Naive thymus-derived CD4-positive, alpha-beta T cell (primary cell): Measurements from ENCODE around the gene LNX1. TPM values are rescaled to one million over a fixed set of nuclear protein-coding genes. Genes with fewer than 3 reads are reported as not detected.

Experiments
- ATAC-seq: fragments of 150-1000 bp; cut with Tn5 transposase; 2 replicates; pipeline ENCODE4 v1.10.0; 2021; ENCODE audit warnings: mild to moderate bottlenecking, moderate library complexity
- CTCF ChIA-PET: fragments of 350-600 bp; sonication (Branson Sonifier 250); formaldehyde crosslinking; loops from one replicate; lab custom pipeline; 2021; ENCODE audit warnings: antibody characterized with exemption; lab: Charles Lee
- POLR2A ChIA-PET: fragments of 350-600 bp; sonication (Branson Sonifier 250); formaldehyde crosslinking; loops from one replicate; lab custom pipeline; 2021; ENCODE audit warnings: antibody characterized with exemption, inconsistent platforms; lab: Charles Lee
- DNase-seq, 9 donors: peaks; one replicate each; pipeline versions ENCODE4 v3.0.0 to v3.0.0-alpha.2; 2020 to 2022; ENCODE audit warnings: mixed read lengths in 1 of 9
- H3K27ac ChIP-seq: one replicate; pipeline ENCODE4 v1.7.0; 2013; ENCODE audit warnings: mild to moderate bottlenecking, low read depth, low read length, moderate library complexity
- H3K27me3 ChIP-seq, 2 donors: one replicate each; pipeline ENCODE4 v1.7.0; 2013; ENCODE audit warnings: low read length in 2 of 2, mild to moderate bottlenecking in 2 of 2, moderate library complexity in 2 of 2; ENCODE audit not compliant: control insufficient read depth in 2 of 2, insufficient read depth in 2 of 2
- H3K36me3 ChIP-seq, 3 experiments: 1 replicate in 2 of 3; 2 replicates in 1 of 3; pipeline ENCODE4 v1.7.0; 2013; ENCODE audit warnings: low read length in 3 of 3, mild to moderate bottlenecking in 3 of 3, moderate library complexity in 1 of 3; ENCODE audit not compliant: insufficient read depth in 3 of 3, control insufficient read depth in 2 of 3
- H3K4me1 ChIP-seq, 2 donors: one replicate each; pipeline ENCODE4 v1.7.0; 2013; ENCODE audit warnings: low read length in 2 of 2, mild to moderate bottlenecking in 2 of 2, moderate library complexity in 1 of 2; ENCODE audit not compliant: control insufficient read depth in 2 of 2, insufficient read depth in 2 of 2
- H3K4me3 ChIP-seq: 2 replicates; pipeline ENCODE4 v1.7.0; 2013; ENCODE audit warnings: mild to moderate bottlenecking, low read length
- H3K9me3 ChIP-seq, 3 experiments: 1 replicate in 2 of 3; 2 replicates in 1 of 3; pipeline ENCODE4 v1.7.0; 2013; ENCODE audit warnings: low read length in 3 of 3; ENCODE audit not compliant: control insufficient read depth in 2 of 3
- H3K27ac Mint-ChIP-seq, 9 donors: one replicate each; pipeline ENCODE4 v1.8.0; 2020 to 2022; ENCODE audit warnings: mixed read lengths in 9 of 9, mild to moderate bottlenecking in 8 of 9, moderate library complexity in 5 of 9, inconsistent platforms in 2 of 9
- H3K27me3 Mint-ChIP-seq, 5 donors: one replicate each; pipeline ENCODE4 v1.8.0; 2021 to 2022; ENCODE audit warnings: mixed read lengths in 5 of 5, mild to moderate bottlenecking in 1 of 5
- H3K36me3 Mint-ChIP-seq, 5 donors: one replicate each; pipeline ENCODE4 v1.8.0; 2020 to 2022; ENCODE audit warnings: mixed read lengths in 5 of 5, mild to moderate bottlenecking in 3 of 5, inconsistent platforms in 1 of 5
- H3K4me1 Mint-ChIP-seq, 7 donors: one replicate each; pipeline ENCODE4 v1.8.0; 2020 to 2022; ENCODE audit warnings: mixed read lengths in 7 of 7, mild to moderate bottlenecking in 3 of 7, inconsistent platforms in 1 of 7
- H3K4me3 Mint-ChIP-seq, 10 donors: one replicate each; pipeline ENCODE4 v1.8.0; 2020 to 2022; ENCODE audit warnings: mild to moderate bottlenecking in 10 of 10, mixed read lengths in 10 of 10, moderate library complexity in 6 of 10, inconsistent platforms in 2 of 10
- H3K9me3 Mint-ChIP-seq, 11 donors: one replicate each; pipeline ENCODE4 v1.8.0; 2020 to 2022; ENCODE audit warnings: mixed read lengths in 11 of 11, mild to moderate bottlenecking in 4 of 11, inconsistent platforms in 1 of 11, moderate library complexity in 1 of 11
- intact Hi-C, 2 donors: fragments of 100-400 bp; cut with micrococcal nuclease; formaldehyde crosslinking; loops; one replicate each; pipeline ENCODE4 v1.15.1; 2023
- polyA plus RNA-seq, 2 donors: library from polyadenylated mRNA; unstranded; fragments of 300-500 nt; fragmentation: Illumina TruSeq; gene quantifications; one replicate each; pipeline ENCODE4 v1.2.3, GENCODE V29; 2021
- total RNA-seq, 6 experiments: library from RNA in 5 of 6; stranded (reverse) in 5 of 6; gene quantifications; 1 replicate in 5 of 6; 2 replicates in 1 of 6; pipeline ENCODE4 v1.2.3 and lab custom pipeline; 2021 to 2026

LNX1 gene
- total RNA-seq: not detected
- under 1 TPM; 0.09 to 0.48 TPM for polyA plus RNA-seq
- 0.40 reads per million for total RNA-seq (lab: John Stamatoyannopoulos, UW)

DNA sequence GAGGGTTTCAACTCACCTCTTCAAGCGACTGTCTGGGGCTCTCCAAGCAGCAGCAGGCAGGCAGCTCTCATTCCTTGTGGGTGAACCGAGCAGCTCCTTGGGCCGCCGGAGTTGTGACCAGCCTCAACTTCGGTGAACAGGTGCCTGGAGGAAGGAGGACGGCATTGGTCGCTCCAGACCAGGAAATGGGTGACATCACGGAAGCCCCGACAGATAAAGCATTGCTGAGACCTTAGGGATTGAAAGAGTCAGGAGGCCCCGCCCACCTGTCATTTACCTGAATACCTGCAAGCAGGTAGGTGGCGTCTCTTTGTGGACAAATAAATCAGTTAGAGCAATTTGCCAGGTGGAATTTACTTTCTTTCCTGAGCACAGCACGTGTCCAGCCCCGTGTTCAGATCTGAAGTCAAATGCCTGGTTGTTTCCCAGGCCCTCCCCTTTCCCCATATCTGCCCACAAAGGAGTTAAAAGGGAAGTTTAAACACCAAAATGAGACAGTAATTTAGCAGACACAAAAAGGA lies at the start of gene LNX1:
TSS of gene LNX1 (minus strand) at position 115 of the 521 bp plus-strand sequence. CDS start 17,484 bp downstream, outside the sequence.
- Histone ChIP-seq H3K4me3 (no peak within 1 kb of the TSS), H3K36me3 (no peaks in the 10 kb centered on the region), H3K9me3 (no peaks in the 10 kb centered on the region), H3K27me3 (peaks cover 0 to 7% of the 10 kb centered on the region in 2 donors), H3K27ac (no peak within 1 kb of the TSS), H3K4me1 (no peaks in the 10 kb centered on the region)
- intact Hi-C loops: no loop called here
- H3K36me3 Mint-ChIP-seq: no peaks in the 10 kb centered on the region
- ChIA-PET CTCF (no interaction called here), POLR2A (no interaction called here)
- H3K4me1 Mint-ChIP-seq: peaks cover 0 to 13% (median 9%) of the 10 kb centered on the region in 7 donors
- no peak within 1 kb of the TSS for H3K27ac Mint-ChIP-seq
- ATAC-seq (peak; percentile 36), DNase-seq (no peak)
- H3K27me3 Mint-ChIP-seq: peaks cover 33 to 58% (median 45%) of the 10 kb centered on the region in 5 donors
- H3K9me3 Mint-ChIP-seq: peaks cover 0 to 1% (median 0%) of the 10 kb centered on the region in 11 donors
- peak within 1 kb of the TSS; percentile 4 to 58 (median 36) for H3K4me3 Mint-ChIP-seq

DNA sequence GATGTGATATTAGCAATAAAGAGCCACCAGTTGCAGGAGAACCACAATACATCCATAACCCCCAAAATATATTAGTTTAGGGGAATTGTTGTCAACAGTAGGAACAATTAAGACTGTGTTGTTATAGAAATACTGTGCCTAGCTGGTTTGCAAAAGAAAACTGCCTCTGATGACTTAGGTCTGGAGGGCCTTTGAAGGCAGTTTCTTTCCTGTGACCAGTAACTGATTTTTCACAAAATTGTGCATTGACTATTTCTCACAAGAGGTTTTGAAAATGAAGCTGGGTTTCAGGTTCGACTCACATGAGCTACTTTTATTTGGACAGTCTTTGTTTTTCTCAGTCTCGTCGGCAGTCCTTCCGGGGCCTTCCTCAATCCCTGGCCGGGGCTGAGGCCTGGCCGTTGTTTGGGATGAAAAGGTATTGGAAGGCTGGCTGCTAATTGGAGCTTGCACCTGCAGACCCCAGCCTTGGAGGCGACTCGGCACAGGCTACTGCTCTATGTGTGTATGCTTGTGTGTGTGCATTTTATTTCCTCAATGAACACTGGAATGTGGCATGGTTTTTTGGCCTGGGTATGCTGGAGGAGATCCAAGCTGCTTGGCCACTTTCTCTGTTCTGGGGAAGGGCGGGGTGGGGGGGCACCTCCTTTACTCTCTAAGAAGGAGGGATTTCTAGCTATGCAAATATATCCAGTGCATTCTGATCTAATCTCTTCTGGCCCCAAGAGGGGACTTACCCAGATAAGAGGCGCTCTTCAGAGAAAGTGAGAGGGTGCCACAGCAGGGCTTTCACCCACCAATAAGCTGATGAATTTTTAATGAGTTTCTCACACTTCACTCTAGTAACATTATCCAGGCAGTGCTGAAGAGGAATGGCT lies 49.5 kb upstream of the LNX1 start:
- Histone ChIP-seq H3K4me3 (no peak overlapping the region), H3K27me3 (no peaks in the 10 kb centered on the region), H3K27ac (no peak overlapping the region), H3K9me3 (no peaks in the 10 kb centered on the region), H3K4me1 (no peaks in the 10 kb centered on the region), H3K36me3 (no peaks in the 10 kb centered on the region)
- ChIA-PET CTCF (no interaction called here), POLR2A (no interaction called here)
- Mint-ChIP-seq H3K9me3 (peaks cover 0 to 4% (median 0%) of the 10 kb centered on the region in 11 donors), H3K4me3 (no peak overlapping the region), H3K27ac (no peak overlapping the region), H3K4me1 (no peaks in the 10 kb centered on the region), H3K36me3 (no peaks in the 10 kb centered on the region), H3K27me3 (peaks cover 0 to 21% (median 11%) of the 10 kb centered on the region in 5 donors)
- ATAC-seq (no peak), DNase-seq (no peak)
- intact Hi-C loops: no loop called here

DNA sequence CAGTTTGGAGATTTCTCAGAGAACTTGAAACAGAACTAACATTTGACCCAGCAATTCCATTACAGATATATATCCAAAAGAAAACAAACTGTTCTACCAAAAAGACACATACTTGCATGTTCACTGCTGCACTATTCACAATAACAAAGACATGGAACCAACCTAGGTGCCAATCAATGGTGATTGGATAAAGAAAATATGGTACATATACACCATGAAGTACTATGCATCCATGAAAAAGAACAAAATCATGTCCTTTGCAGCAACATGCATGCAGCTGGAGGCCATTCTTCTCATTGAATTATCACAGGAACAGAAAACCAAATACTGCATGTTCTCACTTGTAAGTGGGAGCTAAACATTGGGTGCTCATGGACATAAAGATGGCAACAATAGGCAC lies 47.6 kb upstream of the LNX1 start:
- peaks cover 0 to 31% (median 13%) of the 10 kb centered on the region in 5 donors for H3K27me3 Mint-ChIP-seq
- intact Hi-C loops: no loop called here
- ChIA-PET CTCF (interaction anchor here (1.0 kb wide), 1 partner anchor 441 kb away, joined by 4 read pairs; no protein-coding TSS in a partner anchor), POLR2A (no interaction called here)
- H3K27ac ChIP-seq: no peak overlapping the region
- no peaks in the 10 kb centered on the region for H3K36me3 Mint-ChIP-seq
- no peaks in the 10 kb centered on the region for H3K9me3 ChIP-seq
- no peaks in the 10 kb centered on the region for H3K4me1 Mint-ChIP-seq
- no peaks in the 10 kb centered on the region for H3K4me1 ChIP-seq
- H3K4me3 Mint-ChIP-seq: no peak overlapping the region
- no peak for DNase-seq
- H3K9me3 Mint-ChIP-seq: peaks cover 0 to 4% (median 0%) of the 10 kb centered on the region in 11 donors
- no peaks in the 10 kb centered on the region for H3K27me3 ChIP-seq
- H3K4me3 ChIP-seq: no peak overlapping the region
- no peak for ATAC-seq
- no peak overlapping the region for H3K27ac Mint-ChIP-seq
- H3K36me3 ChIP-seq: no peaks in the 10 kb centered on the region

DNA sequence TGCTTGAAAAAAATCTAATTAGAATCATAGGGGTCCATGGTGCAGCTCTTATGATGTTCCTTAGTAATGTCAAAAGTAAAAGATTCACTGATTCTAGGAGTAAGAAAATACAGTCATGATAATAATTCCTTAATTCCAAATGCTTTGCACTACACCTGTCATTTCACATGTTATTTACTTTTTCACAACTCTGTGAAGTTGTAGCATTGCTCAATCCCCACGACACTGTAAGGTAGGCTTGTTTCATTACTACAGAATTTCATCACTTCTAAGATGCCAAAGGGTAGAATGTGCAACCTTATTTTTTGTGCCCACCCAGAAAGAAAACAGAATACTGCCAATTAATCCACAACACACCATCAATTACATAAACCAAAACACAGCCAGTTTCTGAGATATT lies 46.1 kb upstream of the LNX1 start:
- H3K27ac ChIP-seq: no peak overlapping the region
- Mint-ChIP-seq H3K4me3 (no peak overlapping the region), H3K9me3 (peaks cover 0 to 4% (median 0%) of the 10 kb centered on the region in 11 donors), H3K27ac (no peak overlapping the region), H3K36me3 (no peaks in the 10 kb centered on the region), H3K27me3 (peaks cover 5 to 38% (median 24%) of the 10 kb centered on the region in 5 donors), H3K4me1 (no peaks in the 10 kb centered on the region)
- H3K9me3 ChIP-seq: no peaks in the 10 kb centered on the region
- POLR2A ChIA-PET: no interaction called here
- no peaks in the 10 kb centered on the region for H3K27me3 ChIP-seq
- no peaks in the 10 kb centered on the region for H3K36me3 ChIP-seq
- intact Hi-C loops: no loop called here
- ATAC-seq (no peak), DNase-seq (no peak)
- H3K4me1 ChIP-seq: no peaks in the 10 kb centered on the region
- CTCF ChIA-PET: no interaction called here
- H3K4me3 ChIP-seq: no peak overlapping the region

DNA sequence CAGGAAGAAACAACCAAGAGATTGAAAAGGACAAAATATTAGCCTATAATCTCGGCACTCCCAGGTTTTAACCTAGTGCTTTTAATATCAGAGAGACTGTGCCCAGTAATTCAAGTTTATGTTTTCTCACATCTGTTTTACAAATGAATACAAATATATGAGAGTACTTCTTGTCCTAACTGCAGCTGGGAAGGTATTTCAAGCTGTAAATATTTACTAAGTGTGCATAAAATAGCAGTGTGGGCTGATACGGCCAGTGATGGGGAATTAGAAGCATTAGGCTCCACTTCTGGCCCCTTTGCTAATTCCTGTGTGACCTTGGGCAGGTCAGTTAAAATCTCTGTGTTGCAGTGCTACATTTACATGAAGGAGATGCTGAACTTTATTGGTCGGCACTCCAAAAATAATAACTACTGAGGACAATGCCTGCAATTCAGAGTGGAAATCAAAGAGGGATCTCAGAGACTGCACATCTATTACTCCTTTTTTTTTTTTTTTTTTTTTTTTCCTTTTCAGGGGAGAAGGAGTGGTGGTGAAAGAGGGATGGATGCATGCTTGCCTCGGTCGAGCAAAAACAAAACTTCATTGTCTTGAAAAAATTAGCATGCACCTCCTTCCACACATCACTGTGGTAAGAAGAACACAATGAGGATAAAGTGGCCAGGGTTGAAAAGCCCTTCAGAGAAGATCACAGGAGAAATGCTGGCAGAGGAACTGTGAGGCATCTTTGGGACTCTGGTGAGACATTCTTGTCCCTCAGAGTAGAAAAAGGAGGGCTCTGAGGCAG lies 44.6 kb upstream of the LNX1 start:
- Histone ChIP-seq H3K36me3 (no peaks in the 10 kb centered on the region), H3K4me3 (no peak overlapping the region), H3K27ac (no peak overlapping the region), H3K27me3 (no peaks in the 10 kb centered on the region), H3K9me3 (no peaks in the 10 kb centered on the region), H3K4me1 (no peaks in the 10 kb centered on the region)
- DNase-seq (no peak), ATAC-seq (no peak)
- H3K9me3 Mint-ChIP-seq: peaks cover 0 to 3% (median 0%) of the 10 kb centered on the region in 11 donors
- POLR2A ChIA-PET: no interaction called here
- H3K4me3 Mint-ChIP-seq: no peak overlapping the region
- H3K4me1 Mint-ChIP-seq: no peaks in the 10 kb centered on the region
- peaks cover 5 to 38% (median 26%) of the 10 kb centered on the region in 5 donors for H3K27me3 Mint-ChIP-seq
- CTCF ChIA-PET: no interaction called here
- intact Hi-C loops: no loop called here
- no peak overlapping the region for H3K27ac Mint-ChIP-seq
- no peaks in the 10 kb centered on the region for H3K36me3 Mint-ChIP-seq

DNA sequence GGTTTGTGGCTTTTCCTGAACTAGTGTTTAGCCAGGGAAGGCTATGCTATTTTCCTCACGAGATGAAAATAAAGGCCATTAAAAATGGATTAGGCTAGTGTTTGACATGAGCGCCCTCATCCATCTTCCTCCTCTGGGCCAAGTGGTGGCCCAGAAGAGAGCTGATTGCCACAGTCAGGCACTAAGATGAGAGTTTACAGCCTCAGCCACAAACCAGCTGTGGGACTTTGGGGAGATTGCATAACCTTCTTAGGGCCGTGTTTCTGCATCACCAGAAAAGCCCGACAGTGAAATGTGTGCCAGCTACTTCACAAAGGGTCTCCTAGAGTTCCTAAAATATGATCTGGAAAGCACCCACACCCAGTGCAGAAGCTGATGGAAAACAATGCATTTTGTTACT lies 42.3 kb upstream of the LNX1 start:
- Mint-ChIP-seq H3K36me3 (no peaks in the 10 kb centered on the region), H3K27ac (no peak overlapping the region), H3K9me3 (peaks cover 0 to 5% (median 0%) of the 10 kb centered on the region in 11 donors), H3K4me3 (no peak overlapping the region), H3K4me1 (no peaks in the 10 kb centered on the region), H3K27me3 (peaks cover 5 to 36% (median 25%) of the 10 kb centered on the region in 5 donors)
- H3K36me3 ChIP-seq: no peaks in the 10 kb centered on the region
- ChIA-PET CTCF (no interaction called here), POLR2A (no interaction called here)
- H3K27me3 ChIP-seq: no peaks in the 10 kb centered on the region
- ATAC-seq: no peak
- no peak overlapping the region for H3K4me3 ChIP-seq
- no peak overlapping the region for H3K27ac ChIP-seq
- intact Hi-C loops: no loop called here
- H3K9me3 ChIP-seq: no peaks in the 10 kb centered on the region
- H3K4me1 ChIP-seq: no peaks in the 10 kb centered on the region
- DNase-seq: no peak
